Left renal cortex interstitium (tissue), 4 donors: Measurements from ENCODE around the gene LRRC41. TPM values are rescaled to one million over a fixed set of nuclear protein-coding genes. Genes with fewer than 3 reads are reported as not detected.

Experiments
- DNase-seq, 4 donors: peaks; one replicate each; pipeline ENCODE4 v3.0.0-alpha.2; 2013; ENCODE audit warnings: low read depth in 4 of 4, low spot score in 2 of 4, missing footprints in 1 of 4
- polyA plus RNA-seq, 4 donors: library from polyadenylated mRNA; unstranded; fragments of 120-200 nt; gene quantifications; one replicate each; pipeline ENCODE4 v1.2.1, GENCODE V29; 2013; ENCODE audit not compliant: insufficient read length in 4 of 4

Gene LRRC41
- polyA plus RNA-seq, 4 donors: 75.6 to 99.0 (median 91.7) TPM

- no peak for DNase-seq
These were observed 13.4 kb downstream of the LRRC41 start for GRCh38 chr1:46289976-46290375.

GRCh38 chr1:46289134-46289494 lies 14.3 kb downstream of the LRRC41 start:
- DNase-seq: no peak

GRCh38 chr1:46288485-46289133 lies 14.8 kb downstream of the LRRC41 start:
- no peak for DNase-seq

GRCh38 chr1:46285730-46286477 lies 17.5 kb downstream of the LRRC41 start:
- no peak for DNase-seq

GRCh38 chr1:46284597-46285564 lies 18.5 kb downstream of the LRRC41 start:
- no peak for DNase-seq

DNA sequence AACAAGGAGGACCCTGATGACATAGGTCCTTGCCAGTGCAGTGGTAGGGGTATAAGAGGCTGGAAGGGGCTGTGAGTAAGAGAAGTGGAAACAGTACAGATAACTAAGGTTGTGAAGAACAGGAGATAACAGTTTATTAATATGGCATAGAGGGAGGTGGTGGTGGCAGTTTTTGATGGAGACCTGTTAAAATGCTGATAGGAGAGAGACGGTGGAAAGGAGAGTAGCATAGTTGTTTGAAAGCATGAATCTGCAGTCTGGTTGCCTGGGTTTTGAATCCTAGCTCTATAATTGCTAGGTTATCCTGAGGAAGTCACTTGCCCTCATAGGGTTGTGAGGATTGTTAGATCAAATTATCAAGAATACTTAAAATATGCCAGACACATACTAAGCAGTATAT lies 19.4 kb downstream of the LRRC41 start:
- DNase-seq: no peak

DNA sequence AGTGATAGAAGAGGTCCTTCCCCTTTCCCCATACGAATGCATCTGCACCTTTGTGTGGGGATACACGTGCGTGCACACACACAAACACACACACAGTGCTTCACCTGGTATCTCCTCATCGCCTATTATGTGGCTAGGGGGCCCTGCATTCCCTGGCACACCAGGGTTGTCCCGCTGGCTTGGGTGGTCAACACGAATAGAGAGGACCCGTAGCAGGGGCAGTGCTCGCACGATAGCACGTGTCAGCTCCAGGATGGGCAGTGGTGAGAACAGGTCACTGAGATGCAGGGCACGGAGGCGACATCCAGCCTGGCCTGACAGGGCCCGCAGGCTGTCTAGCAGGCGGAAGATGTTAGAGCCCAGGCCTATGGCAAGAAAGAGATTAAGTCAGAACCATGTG lies 22.4 kb downstream of the LRRC41 start:
- no peak for DNase-seq

- no peak for DNase-seq
These were observed 23.3 kb downstream of the LRRC41 start for GRCh38 chr1:46280092-46280491.

GRCh38 chr1:46278807-46279206 lies 24.6 kb downstream of the LRRC41 start:
- DNase-seq: no peak

GRCh38 chr1:46277658-46278373 lies 25.6 kb downstream of the LRRC41 start:
- no peak for DNase-seq

DNA sequence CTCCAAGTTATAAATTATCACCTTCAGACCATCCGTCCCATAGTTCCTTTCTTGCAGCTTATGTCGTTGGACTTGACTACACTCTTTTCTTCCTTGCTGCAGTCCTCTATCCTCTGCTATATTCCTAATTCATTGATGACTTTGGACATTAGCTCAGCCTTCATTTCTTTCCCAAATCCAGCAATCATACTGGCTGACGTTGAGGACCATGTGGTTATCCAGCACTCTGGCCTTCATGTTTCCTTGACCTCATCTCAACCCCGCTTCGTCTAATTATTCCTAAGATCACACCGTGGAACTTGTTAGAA lies 28.4 kb downstream of the LRRC41 start:
- DNase-seq: no peak

- DNase-seq: no peak
These were observed 29.0 kb downstream of the LRRC41 start for GRCh38 chr1:46274225-46275029.

DNA sequence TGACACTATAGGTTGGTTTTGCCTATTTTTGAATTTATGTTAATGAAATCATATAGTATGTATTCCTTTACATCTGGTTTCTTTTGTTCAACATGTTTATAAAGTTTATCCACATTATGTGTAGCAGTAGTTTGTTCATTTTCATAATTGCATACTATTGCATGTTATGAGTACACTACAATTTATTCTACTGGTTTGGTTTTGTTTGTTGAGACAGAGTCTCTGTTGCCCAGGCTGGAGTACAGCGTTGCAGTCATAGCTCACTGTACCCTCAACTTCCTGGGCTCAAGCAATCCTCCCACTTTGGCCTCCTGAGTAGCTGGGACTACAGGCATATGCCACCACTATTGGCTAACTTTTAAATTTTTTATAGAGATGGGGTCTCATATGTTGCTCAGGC lies 34.8 kb downstream of the LRRC41 start:
- DNase-seq: no peak

DNA sequence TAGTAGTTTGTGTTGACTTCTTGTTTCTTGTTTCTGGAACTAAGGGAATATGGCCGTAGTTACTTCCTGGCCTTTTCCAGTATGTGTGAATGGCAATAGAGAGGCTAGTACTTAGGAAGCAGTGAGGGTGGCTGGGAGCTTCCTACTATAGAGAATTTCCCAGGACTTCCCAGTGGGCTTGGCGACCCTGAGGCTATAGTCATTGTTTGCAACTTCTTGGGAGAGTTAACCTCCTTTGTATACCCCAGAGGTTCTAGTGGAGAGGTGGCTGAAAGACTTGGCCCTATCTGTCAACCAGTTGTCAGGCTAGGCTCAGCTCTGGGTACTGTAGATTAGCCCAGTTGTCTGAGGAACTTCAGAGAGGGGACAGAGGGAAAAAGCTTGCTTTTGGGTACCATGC lies 40.3 kb downstream of the LRRC41 start:
- DNase-seq: no peak

- DNase-seq: no peak
These were observed 40.9 kb downstream of the LRRC41 start for GRCh38 chr1:46262508-46262907.

GRCh38 chr1:46256523-46256922 lies 46.9 kb downstream of the LRRC41 start:
- no peak for DNase-seq

DNA sequence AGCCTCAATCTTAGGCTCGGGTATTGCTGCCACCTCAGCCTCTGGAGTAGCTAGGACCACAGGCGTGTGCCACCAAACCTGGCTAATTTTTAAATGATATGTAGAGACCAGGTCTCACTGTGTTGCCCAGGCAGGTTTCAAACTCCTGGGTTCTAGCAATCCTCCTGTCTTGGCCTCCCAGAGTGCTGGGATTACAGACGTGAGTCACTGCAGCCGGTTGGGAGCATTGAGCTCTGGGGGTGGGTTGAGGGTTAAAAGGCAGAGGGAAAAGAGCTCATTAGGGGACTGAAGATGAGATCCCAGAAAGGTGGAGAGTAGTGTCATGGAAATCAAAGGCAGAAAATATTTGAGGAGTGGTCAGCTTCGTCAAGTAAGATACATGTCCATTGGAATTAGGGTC lies 48.7 kb downstream of the LRRC41 start:
- DNase-seq: no peak

DNA sequence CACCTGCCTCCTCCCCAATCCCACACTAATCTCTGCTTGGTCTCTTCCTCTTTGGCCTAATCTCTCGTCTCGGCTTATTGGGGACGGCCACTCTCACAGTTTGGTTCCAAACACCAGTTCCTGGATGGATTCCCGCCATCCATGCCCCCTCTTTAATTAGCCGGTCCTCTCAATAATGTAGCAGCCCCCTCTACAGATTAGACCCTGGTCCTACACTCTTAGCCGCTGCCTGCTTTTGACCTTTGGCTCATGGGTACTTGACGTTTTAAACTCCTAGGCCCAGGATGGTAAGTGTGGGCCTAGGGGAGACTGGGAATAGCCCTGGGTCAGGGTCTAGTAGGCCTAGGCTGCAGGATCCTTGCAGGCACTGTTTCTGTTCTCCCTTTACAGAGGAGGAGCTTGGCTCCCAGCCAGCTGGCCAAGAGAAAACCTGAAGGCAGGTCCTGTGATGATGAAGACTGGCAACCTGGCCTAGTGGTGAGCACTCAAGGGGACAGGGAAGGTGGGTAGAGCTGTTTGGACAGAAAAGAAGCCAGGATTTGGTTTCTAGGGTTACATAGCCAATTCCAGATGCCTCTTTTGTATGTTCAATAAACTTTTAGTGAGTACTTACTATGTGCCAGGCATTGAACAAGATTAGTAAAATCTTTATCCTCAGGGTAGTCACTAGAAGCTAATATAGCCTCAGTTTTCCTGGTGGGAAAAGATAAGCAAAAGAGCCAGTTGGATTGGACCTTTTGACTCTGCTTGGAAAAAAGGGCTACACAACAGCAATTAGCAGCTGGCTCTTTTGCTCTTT lies 55.1 kb downstream of the LRRC41 start:
- DNase-seq: no peak

DNA sequence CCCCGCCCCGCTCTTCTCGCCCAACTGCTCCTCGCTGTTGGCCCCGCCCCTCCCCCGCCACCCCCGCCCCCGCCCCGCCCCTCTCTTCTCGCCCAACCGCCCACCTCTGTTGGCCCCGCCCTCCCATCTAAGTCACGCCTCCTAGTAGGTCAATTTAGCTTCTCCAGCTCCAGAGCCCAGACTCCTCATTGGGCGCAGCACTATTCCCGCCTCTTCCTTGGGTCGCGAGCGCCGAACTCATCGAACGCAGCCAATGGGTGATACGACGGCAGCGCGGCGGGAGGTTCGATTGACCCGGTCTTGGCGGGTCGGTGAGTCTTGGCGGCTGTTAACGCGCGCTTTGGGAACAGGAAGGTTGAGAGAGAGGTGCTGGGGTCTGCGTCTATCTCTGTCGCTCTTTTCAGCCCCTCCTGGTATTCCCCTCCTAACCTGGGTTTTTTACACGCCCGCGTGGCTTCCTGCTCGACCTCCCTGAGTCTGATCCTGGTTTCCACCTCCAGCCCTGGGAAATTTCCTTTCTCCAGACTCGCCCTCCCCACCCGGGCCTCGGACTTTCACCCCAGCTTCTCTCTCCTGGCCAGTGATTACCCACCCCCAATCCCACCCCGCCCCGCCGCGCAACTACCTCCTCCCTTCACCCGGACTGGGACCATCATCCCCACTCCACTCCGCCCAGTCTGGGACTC lies 55.8 kb downstream of the LRRC41 start, which contains the start of gene RAD54L:
Gene RAD54L, plus strand, starts transcription at position 328 of the 686 bp plus-strand sequence. CDS start 643 bp downstream, outside the sequence.
- peak; percentile 86 to 96 (median 90) for DNase-seq
